HG02763 (cell line): ENCODE measurements around the gene ANK2.

Experiments used
- ATAC-seq: cut with Tn5 transposase; IDR thresholded peaks from one replicate; pipeline ENCODE4 v1.9.1; 2021; ENCODE audit warnings: mild to moderate bottlenecking, moderate library complexity; ENCODE audit not compliant: unreplicated experiment

Gene ANK2

GRCh38 chr4:113145519-113146291, 96.3 kb downstream of the ANK2 start:
- ATAC-seq: no peak

GRCh38 chr4:113146876-113147358, 97.5 kb downstream of the ANK2 start:
- peak; percentile 72 for ATAC-seq

- ATAC-seq: no peak
These were observed 98.2 kb downstream of the ANK2 start for GRCh38 chr4:113147498-113148111.

GRCh38 chr4:113148925-113149324, 99.5 kb downstream of the ANK2 start:
- no peak for ATAC-seq

- ATAC-seq: no peak
These were observed 104.2 kb downstream of the ANK2 start for GRCh38 chr4:113153529-113154101.

- ATAC-seq: no peak
These were observed 104.8 kb downstream of the ANK2 start for GRCh38 chr4:113154281-113154680.

GRCh38 chr4:113157086-113157857, 107.8 kb downstream of the ANK2 start:
- ATAC-seq: no peak

- ATAC-seq: no peak
These were observed 110.6 kb downstream of the ANK2 start for GRCh38 chr4:113159942-113160545.

GRCh38 chr4:113160548-113160947, 111.1 kb downstream of the ANK2 start:
- ATAC-seq: no peak

- no peak for ATAC-seq
These were observed 112.6 kb downstream of the ANK2 start for GRCh38 chr4:113162089-113162488.

- ATAC-seq: no peak
These were observed 119.9 kb downstream of the ANK2 start for GRCh38 chr4:113169368-113169767.

- ATAC-seq: no peak
These were observed 120.8 kb downstream of the ANK2 start for GRCh38 chr4:113170115-113170804.

- ATAC-seq: no peak
These were observed 121.5 kb downstream of the ANK2 start for GRCh38 chr4:113170805-113171468.

GRCh38 chr4:113173126-113173792, 123.8 kb downstream of the ANK2 start:
- no peak for ATAC-seq

GRCh38 chr4:113173793-113174264, 124.4 kb downstream of the ANK2 start:
- ATAC-seq: no peak

GRCh38 chr4:113179091-113179490, 129.6 kb downstream of the ANK2 start:
- no peak for ATAC-seq

- no peak for ATAC-seq
These were observed 130.5 kb downstream of the ANK2 start for GRCh38 chr4:113179996-113180395.

GRCh38 chr4:113181289-113182007, 132.0 kb downstream of the ANK2 start:
- no peak for ATAC-seq
